Measurements from ENCODE around the gene ZMYM4.
"Not testable (repeated sequence)": the region's sequence is repeated elsewhere in the genome, so short reads cannot be mapped to it uniquely, and the experiment has no call there.

Gene ZMYM4

GRCh38 chr1:35331618-35332017 lies 63.1 kb downstream of the ZMYM4 start:
- not testable (repeated sequence) for DNase-seq

DNA sequence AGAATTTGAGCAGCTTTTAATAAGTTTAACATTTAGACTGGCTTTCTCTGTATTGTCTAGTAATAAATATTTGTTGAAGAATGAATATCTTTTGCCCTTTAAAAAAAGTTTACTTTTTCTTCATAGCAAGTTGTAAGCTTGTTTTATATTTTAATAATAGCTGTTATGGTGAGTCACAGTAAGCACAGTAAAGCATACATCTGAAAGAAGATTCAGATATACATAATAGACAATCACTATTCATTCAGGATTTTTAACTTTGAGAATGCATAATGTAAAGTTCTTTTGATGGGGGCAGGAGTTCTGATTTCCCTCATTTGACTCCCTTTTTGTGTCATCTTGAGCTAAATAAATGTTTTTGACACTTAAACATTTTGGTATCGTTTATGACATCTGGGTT lies 66.0 kb downstream of the ZMYM4 start:
- no peak for DNase-seq

DNA sequence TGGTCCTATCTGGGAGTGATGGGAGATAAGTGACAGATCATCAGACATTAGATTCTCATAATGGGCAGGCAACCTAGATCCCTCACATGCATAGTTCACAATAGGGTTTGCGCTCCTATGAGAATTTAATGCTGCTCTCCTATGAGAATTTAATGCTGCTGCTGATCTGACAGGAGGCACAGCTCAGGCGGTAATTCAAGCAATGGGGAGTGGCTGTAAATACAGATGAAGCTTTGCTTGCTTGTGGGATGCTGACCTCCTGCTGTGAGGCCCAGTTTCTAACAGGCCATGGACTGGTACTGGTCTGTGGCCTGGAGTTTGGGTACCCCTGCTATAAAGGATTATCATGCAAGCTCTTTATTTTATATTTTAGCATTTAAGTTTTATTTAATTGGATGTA lies 72.0 kb downstream of the ZMYM4 start:
- no peak for DNase-seq

GRCh38 chr1:35345439-35345981 lies 77.0 kb downstream of the ZMYM4 start:
- peak; percentile 63 for DNase-seq

DNA sequence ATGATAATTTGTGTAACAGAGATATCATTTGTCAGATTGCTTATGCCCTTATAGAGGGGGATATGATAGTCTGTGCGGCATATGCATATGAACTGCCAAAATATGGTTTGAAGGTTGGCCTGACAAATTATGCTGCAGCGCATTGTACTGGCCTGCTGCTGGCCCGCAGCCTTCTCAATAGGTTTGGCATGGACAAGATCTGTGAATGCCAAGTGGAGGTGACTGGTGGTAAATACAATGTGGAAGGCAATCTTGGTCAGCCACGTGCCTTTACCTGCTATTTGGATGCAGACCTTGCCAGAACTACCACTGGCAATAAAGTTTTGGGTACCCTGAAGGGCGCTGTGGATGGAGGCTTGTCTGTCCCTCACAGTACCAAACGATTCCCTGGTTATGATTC lies 82.4 kb downstream of the ZMYM4 start:
- no peak for DNase-seq

DNA sequence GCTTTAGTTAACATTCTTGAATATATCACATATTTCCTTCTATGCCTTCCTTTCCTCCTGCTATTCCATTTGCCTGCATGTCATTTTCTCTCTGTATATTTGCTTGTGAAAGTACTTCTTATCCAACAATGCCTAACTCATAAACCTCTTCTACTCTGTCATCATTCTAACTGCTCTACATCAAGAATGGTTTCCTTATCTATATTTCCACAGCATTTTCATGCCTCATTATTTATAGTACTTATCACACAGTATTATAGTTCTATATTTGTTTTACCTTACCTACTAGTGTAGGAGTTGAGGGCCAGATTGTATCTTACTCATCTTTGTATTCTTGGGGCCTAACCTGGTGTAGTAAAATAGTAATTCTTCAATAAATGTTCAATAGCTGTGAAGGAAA lies 91.5 kb downstream of the ZMYM4 start:
- DNase-seq, result no peak

DNA sequence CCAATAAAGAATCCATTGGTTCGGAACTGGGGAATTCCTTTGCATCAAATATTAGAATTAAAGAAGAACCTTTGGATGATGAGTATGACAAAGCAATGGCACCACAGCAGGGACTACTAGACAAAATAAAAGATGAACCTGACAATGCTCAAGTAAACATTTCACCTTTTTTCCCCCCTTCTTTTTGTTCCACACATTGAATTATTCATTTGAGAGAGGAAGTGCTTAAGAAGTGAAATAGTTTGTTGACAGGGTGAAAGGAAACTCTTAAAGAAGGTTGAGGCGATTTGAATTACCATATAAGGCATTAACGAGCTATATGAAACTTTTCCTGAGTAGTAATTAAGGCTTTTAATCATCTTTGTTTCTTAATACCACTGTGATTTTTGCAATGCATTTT lies 93.1 kb downstream of the ZMYM4 start:
- no peak for DNase-seq

DNA sequence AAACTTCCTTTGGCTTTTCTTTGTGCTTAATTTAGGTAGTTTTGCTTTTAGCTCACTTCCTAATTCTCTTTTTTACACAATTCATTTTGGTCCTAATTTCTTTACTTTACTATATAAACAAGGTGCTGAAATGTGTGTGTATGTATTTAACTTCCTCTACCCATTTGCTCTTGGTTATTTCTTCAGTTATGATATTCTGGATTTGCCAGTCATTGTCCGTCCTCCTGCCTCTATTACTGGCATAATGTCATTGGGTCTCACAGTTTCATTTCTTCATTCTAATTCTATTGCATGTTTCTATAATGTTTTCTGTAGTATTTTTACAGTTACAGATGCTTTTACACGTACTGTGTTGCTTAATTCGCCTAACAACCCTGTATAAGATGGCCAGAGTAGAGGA lies 96.2 kb downstream of the ZMYM4 start:
- peak; percentile 24 for DNase-seq

DNA sequence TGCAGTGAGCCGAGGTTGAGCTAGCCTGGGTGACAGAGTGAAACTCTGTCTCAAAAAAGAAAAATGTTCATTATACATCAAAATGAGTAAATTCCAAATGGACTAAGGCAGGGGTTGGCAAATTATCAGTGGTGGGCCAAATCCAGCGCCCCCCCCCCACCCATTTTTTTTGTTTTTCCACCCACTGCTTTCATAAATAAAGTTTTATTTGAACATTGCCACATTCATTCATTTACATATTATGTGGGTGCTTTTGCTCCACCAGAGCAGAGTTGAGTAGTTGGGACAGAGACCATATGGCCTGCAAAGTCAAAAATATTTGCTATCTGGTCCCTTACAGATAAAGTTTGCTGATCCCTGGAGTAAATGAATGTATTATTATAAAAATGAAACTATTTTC lies 99.4 kb downstream of the ZMYM4 start:
- DNase-seq, result no peak

DNA sequence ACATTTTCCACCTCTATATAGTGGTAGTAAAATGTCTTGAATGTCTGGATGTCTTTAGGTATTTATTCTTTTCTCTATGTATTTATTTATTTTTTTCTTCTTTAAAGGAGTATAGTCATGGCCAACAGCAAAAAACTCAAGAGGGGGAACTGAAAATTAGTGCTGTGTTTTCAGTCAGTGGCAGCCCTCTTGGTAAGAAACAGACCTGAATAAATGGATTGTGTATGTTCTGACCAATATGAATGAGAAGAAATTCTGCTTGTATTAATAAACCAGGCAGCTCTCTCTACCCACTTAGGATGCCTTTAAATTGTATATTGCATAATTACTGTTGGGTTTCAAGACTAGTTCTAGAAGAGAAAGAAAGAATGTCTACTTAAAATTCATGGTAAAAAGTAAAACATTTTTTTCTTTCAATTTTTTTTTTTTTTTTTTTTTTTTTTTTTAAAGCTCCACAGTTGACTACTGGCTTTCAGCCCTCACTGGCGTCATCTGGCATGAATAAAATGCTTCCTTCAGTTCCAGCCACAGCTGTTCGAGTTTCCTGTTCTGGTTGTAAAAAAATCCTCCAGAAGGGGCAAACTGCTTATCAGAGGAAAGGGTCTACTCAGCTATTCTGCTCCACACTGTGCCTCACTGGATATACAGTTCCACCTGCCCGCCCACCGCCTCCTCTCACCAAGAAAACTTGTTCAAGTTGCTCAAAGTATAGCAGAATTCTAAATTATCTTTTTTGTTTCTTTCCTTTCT lies 101.6 kb downstream of the ZMYM4 start:
- no peak for DNase-seq

DNA sequence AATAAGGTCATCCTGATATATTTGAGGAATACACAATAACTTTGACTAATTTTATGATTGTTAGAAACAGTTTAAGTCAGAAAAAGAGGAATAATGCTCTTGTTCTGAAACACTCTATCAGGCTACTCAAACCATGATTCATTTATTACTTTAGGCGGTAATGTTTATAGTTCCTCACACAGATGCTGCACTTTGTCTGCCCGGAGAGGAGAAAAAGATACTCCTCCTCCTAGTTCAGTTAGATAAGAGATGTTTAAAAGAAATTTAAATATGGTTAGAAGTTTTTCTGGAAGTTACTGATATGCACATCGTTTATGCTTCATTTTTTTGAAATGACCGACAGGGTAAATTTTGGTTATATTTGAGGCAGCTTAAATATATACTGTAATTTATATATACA lies 103.0 kb downstream of the ZMYM4 start:
- DNase-seq, result no peak

- no peak for DNase-seq
Measured at GRCh38 chr1:35377555-35377954, 109.0 kb downstream of the ZMYM4 start.

DNA sequence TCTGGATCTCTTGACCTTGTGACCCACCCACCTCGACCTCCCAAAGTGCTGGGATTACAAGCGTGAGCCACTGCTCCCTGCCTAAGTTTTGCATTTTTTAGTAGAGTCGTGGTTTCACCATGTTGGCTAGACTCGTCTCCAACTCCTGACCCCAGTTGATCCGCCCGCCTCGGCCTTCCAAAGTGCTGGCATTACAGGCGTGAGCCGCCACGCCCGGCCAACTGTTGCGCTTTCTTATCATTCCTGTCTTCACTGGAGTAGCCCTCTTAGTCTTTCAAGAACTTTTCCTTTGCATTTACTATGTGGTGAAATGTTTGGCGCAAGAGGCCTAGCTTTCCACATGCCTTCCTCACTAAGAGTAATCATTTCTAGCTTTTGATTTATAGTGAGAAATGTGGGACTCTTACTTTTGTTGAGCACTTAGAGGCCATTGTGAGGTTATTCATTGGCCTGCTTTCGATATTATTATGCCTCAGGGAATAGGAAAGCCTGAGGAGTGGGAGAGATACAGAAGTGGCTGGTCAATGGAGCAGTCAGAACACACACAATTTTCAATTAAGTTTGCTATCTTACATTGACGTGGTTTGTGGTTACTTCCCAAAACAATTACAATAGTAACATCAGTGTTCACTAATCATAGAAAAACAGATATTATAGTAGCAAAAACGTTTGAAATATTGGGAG lies 111.0 kb downstream of the ZMYM4 start:
- no peak for DNase-seq

DNA sequence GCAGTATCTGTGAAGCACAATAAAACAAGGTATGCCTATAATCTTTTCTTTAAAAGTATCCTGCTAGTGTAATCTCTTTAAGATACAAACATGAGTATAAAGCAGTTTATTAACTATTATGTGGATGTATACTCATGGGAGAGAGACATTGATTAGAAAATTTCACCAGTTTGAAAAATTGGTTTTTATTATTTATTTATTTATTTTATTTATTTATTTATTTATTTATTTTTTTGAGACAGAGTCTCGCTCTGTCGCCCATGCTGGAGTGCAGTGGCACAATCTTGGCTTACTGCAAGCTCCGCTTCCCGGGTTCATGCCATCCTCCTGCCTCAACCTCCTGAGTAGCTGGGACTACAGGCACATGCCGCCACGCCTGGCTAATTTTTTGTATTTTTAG lies 111.6 kb downstream of the ZMYM4 start:
- DNase-seq, result not testable (repeated sequence)

GRCh38 chr1:35382107-35382506 lies 113.6 kb downstream of the ZMYM4 start:
- no peak for DNase-seq

DNA sequence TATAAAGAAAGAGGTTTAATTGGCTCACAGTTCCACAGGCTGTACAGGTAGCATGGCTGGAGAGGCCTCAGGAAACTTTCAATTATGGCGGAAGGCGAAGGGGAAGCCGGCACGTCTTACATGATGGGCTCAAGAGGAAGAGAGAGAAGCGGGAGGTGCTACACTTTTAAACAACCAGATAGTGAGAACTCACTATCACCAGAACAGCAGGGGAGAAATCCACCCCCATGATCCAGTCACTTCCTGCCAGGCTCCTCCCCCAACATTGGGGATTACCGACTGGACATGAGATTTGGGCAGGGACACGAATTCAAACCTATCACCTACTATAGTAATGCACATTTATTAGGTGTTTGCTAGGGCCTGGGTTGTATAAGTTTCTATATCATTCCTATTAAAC lies 117.8 kb downstream of the ZMYM4 start:
- no peak for DNase-seq

GRCh38 chr1:35386959-35387358 lies 118.5 kb downstream of the ZMYM4 start:
- DNase-seq, result peak; percentile 14

DNA sequence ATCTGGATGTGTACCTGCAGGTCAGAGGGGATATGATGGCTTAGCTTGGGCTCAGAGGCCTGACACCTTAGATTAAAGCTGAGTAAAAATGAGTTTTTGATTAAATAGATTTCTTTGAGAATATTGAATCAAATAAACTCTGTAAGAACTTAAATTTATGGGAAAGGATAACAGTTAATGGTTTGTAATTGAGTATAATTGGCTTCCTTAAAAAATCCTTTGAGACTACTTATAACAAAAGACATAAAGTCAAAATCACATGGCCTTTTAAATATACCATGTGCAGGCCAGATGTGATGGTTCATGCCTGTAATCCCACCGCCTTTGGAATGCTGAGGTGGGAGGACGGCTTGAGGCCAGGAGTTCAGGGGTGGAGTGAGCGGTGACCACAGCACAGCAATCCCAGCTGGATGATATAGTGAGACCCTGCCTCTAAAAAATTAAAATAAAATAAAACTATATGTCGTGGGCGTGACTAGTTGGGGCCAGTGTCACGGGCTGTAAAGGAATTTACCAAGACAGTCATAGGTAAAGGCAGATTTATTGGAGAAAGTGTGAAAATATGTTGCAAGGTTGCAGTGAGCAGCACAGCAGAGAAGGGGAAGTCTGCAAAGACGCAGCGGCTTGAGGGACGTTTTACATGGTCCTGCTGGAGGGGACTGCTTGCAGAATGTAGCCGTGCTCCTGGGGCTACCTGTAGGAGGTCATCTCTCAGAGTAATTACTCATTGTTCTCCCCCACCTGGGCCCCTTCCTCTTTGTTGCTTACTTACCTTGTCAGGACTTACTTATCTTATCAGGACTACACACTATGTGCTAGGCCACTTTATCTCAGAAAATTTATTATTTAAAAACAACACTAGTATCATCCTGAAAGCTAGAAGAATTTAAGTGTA lies 122.3 kb downstream of the ZMYM4 start:
- DNase-seq, result no peak

DNA sequence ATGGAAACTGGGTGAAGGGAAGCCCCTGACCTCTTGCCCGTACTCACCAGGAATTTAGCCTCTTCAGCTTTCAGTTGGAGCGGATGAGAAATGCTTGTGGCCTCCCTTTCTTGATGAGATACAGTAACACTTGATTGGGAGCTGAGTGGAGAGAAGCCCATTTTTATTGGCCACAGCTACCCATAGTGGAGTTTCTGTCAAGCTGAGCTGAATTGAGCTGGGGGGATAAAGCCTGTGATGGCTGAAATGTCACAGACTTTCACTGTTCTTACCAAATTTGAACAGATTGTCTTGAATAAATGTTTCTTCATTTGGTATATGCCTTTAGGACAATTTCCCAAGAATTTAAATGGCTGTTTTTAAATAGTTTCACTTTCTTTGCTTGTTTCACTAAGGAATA lies 125.9 kb downstream of the ZMYM4 start:
- DNase-seq, result no peak

GRCh38 chr1:35398739-35399138 lies 130.2 kb downstream of the ZMYM4 start:
- DNase-seq, result no peak

DNA sequence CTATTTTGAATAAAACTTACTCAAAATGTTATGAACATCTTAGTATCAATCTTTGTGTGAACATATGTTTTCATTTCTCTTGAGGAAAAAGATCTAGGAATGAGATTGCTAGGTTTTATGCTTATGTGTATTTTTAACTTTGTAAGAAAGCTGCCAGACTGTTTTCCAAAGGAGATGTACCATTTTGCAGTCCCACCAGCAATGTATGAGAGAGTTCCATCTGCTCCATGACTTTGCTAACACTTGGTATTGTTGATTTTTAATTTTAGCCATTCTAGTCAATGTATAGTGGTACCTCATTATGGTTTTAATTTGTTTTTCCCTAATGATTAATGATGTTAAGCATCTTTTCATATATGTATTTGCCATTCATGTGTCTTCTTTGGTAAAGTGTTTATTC lies 132.5 kb downstream of the ZMYM4 start:
- DNase-seq, result no peak

- DNase-seq, result no peak
Measured at GRCh38 chr1:35406103-35406502, 137.6 kb downstream of the ZMYM4 start.

DNA sequence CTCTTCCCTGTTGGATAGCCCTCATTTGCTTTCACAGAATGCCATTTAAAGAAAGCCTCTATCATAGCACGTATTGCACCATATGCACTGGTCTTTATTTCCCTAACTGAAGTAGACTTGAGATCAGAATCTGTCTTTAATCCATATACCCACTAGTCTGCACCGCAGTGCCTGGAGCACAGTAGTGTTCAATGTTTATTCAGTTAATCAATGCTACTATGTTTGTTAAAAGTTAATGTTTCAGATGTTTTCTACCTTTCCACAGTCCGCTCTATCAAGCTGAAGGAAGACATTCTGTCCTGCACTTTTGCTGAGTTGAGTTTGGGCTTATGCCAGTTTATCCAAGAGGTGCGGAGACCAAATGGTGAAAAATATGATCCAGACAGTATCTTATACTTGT lies 139.2 kb downstream of the ZMYM4 start:
- no peak for DNase-seq

Measured in SIG-M5 (cell line).